ENCODE results near the gene TTC7B. TPM values are rescaled to one million over a fixed set of nuclear protein-coding genes. Genes with fewer than 3 reads are reported as not detected.

Gene TTC7B
- total RNA-seq, 1 experiment from 2014 or later = 30.3 TPM

DNA sequence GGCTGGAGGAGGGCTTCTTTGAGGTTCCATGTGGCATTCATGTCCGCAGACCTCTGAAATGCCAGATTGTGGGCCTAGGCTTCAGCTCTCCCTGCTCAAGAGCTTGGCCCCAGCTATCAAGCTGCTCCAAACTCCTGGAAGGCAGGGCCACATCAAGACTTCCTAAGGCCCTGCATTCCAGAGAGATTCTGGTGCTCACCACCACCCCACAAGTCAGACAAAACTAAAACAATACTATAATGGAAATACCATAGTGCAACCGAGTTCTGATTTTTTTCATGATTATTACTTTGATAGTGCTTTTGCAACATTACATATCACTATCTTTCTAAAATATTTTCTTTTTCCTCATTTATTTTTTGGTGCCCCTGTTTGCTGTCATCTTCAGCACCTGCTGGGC, 333.1 kb downstream of the TTC7B start:
- DNase-seq (ENCODE audit: low spot score) = no peak

DNA sequence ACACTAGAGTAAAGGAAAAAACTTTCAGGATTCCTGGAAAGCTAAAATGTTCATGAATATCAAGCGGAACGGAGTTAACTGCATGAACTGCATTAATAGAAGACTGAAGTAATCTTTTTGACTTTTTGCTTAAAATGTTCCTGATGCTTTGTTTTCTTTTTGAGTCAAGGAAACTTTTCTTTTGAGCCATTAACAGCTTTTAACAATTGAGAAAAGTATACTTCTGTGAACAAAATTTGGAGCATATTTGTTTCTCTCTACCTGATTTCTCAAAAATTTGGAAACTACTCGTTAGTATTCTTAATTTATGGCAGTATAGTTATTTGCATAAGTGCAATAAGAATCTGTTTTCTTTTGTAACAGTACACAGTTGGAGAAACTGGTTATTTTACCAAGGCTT, 340.9 kb downstream of the TTC7B start:
- in situ Hi-C loops (cut with HindIII; ENCODE audit: low sequenced_read_pairs) = no loop called here
- DNase-seq (ENCODE audit: low spot score) = no peak

More for the DNA sequence above, 333.1 kb downstream of the TTC7B start:
- in situ Hi-C loops (cut with HindIII; ENCODE audit: low sequenced_read_pairs) = no loop called here

Other genes starting within 250 kb of the TTC7B start
- 0.78 and 2.6 TPM in 2 replicates for gene RPS6KA5, start 244.2 kb upstream of the TTC7B start, total RNA-seq (2014; rRNA removed; shearing (Covaris generic))